Mucosa of stomach (tissue), 1 donor: ENCODE results near the gene DIP2B.

Experiments
- H3K27me3 ChIP-seq: one replicate; pipeline ENCODE4 v1.7.0; 2013; ENCODE audit warnings: mild to moderate bottlenecking, low read length; ENCODE audit not compliant: control insufficient read depth, insufficient read depth
- H3K36me3 ChIP-seq: one replicate; pipeline ENCODE4 v1.7.0; 2013; ENCODE audit warnings: low read length; ENCODE audit not compliant: control insufficient read depth, insufficient read depth
- H3K4me1 ChIP-seq: one replicate; pipeline ENCODE4 v1.7.0; 2013; ENCODE audit warnings: mild to moderate bottlenecking, low read length; ENCODE audit not compliant: control insufficient read depth, insufficient read depth
- H3K4me3 ChIP-seq: one replicate; pipeline ENCODE4 v1.7.0; 2013; ENCODE audit warnings: low read length
- H3K9ac ChIP-seq: one replicate; pipeline ENCODE4 v1.7.0; 2013; ENCODE audit warnings: mild to moderate bottlenecking, low read length, moderate library complexity
- H3K9me3 ChIP-seq: one replicate; pipeline ENCODE4 v1.7.0; 2013; ENCODE audit warnings: mild to moderate bottlenecking, low read length, moderate library complexity; ENCODE audit not compliant: control insufficient read depth
- donor health status: Pancreatic carcinoma.

Gene DIP2B

DNA sequence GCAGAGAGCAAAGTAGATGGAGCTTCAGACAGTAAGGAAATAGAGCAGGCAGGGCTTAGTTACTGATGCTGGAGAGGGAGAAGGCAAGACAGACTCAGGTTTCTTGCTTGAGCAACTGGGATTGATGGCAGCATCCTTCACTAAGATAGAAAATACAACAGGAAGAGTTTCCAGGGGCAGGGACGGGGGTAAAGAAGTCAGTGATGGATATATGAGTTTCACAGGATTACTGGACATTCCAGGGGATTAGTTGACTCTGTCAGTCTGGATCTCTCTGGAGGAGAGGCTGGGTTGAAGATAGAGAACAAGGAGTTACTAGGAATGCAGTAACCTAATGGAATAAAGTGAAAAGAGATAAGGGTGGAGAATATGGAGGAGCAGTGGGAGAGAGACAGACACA lies 184.7 kb downstream of the DIP2B start:
- Histone ChIP-seq H3K27me3 (no peaks in the 10 kb centered on the region), H3K4me1 (no peaks in the 10 kb centered on the region), H3K9me3 (no peaks in the 10 kb centered on the region), H3K36me3 (peaks cover 17% of the 10 kb centered on the region), H3K9ac (no peak overlapping the region), H3K4me3 (no peak overlapping the region)

GRCh38 chr12:50690925-50691324 lies 186.1 kb downstream of the DIP2B start:
- Histone ChIP-seq H3K9me3 (no peaks in the 10 kb centered on the region), H3K36me3 (peaks cover 17% of the 10 kb centered on the region), H3K9ac (no peak overlapping the region), H3K27me3 (no peaks in the 10 kb centered on the region), H3K4me1 (no peaks in the 10 kb centered on the region), H3K4me3 (no peak overlapping the region)

DNA sequence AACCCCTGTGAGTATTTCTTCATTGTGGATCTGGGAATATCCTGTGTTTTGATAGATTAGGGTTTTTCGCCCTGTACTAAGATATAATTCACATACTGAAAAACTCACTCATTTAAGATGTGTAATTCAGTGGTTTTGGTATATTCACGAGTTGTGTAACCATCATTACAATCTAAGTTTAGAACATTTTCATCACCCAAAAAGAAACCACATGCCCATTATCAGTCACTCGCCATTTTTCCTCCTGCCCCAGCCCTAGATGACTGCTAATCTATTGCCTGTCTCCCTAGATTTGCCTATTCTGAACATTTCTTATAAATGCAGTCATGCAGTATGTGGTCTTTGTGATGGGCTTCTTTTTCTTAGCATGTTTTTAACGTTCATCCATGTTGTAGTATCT lies 191.2 kb downstream of the DIP2B start:
- H3K4me1 ChIP-seq = no peaks in the 10 kb centered on the region
- H3K27me3 ChIP-seq = no peaks in the 10 kb centered on the region
- H3K4me3 ChIP-seq = no peak overlapping the region
- peaks cover 8% of the 10 kb centered on the region for H3K36me3 ChIP-seq
- H3K9ac ChIP-seq = no peak overlapping the region
- H3K9me3 ChIP-seq = no peaks in the 10 kb centered on the region

- peaks cover 8% of the 10 kb centered on the region for H3K36me3 ChIP-seq
- H3K9me3 ChIP-seq = no peaks in the 10 kb centered on the region
- no peak overlapping the region for H3K4me3 ChIP-seq
- no peak overlapping the region for H3K9ac ChIP-seq
- no peaks in the 10 kb centered on the region for H3K4me1 ChIP-seq
- H3K27me3 ChIP-seq = no peaks in the 10 kb centered on the region
These were observed 192.1 kb downstream of the DIP2B start for GRCh38 chr12:50696931-50697330.

GRCh38 chr12:50699154-50699553 lies 194.4 kb downstream of the DIP2B start:
- Histone ChIP-seq H3K4me3 (no peak overlapping the region), H3K36me3 (no peaks in the 10 kb centered on the region)

GRCh38 chr12:50699940-50700339 lies 195.2 kb downstream of the DIP2B start:
- Histone ChIP-seq H3K36me3 (no peaks in the 10 kb centered on the region), H3K9me3 (no peaks in the 10 kb centered on the region), H3K4me1 (no peaks in the 10 kb centered on the region), H3K4me3 (no peak overlapping the region), H3K27me3 (no peaks in the 10 kb centered on the region), H3K9ac (no peak overlapping the region)

More at GRCh38 chr12:50699154-50699553, 194.4 kb downstream of the DIP2B start:
- H3K9ac ChIP-seq = no peak overlapping the region
- no peaks in the 10 kb centered on the region for H3K4me1 ChIP-seq
- no peaks in the 10 kb centered on the region for H3K27me3 ChIP-seq
- no peaks in the 10 kb centered on the region for H3K9me3 ChIP-seq

- Histone ChIP-seq H3K36me3 (no peaks in the 10 kb centered on the region), H3K9me3 (no peaks in the 10 kb centered on the region), H3K4me3 (no peak overlapping the region), H3K4me1 (no peaks in the 10 kb centered on the region), H3K27me3 (no peaks in the 10 kb centered on the region), H3K9ac (no peak overlapping the region)
These were observed 201.8 kb downstream of the DIP2B start for GRCh38 chr12:50706606-50707005.

DNA sequence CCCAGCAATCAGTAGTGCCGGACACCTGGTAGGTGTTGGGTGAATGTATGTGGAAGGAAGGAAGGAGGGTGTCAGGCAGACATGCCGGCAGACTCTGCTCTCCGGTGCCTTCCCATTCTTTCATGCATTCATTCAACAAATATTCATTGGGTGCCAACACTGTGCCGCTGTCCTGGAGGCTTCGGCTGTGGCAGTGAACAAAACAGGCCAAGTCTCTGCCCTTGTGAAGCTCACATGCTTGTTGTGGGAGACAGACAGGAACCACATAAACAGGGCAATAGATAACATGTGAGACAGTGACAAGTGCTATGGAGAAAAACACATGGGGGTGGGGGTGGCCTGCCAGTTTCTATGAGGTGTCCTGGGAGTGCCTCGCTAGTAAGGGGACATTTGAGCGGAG lies 202.6 kb downstream of the DIP2B start:
- no peak overlapping the region for H3K9ac ChIP-seq
- no peaks in the 10 kb centered on the region for H3K9me3 ChIP-seq
- no peak overlapping the region for H3K4me3 ChIP-seq
- no peaks in the 10 kb centered on the region for H3K4me1 ChIP-seq
- no peaks in the 10 kb centered on the region for H3K27me3 ChIP-seq
- no peaks in the 10 kb centered on the region for H3K36me3 ChIP-seq

- Histone ChIP-seq H3K9ac (no peak overlapping the region), H3K36me3 (no peaks in the 10 kb centered on the region), H3K9me3 (no peaks in the 10 kb centered on the region), H3K27me3 (no peaks in the 10 kb centered on the region), H3K4me3 (no peak overlapping the region), H3K4me1 (no peaks in the 10 kb centered on the region)
These were observed 203.8 kb downstream of the DIP2B start for GRCh38 chr12:50708631-50709030.

- H3K9me3 ChIP-seq = no peaks in the 10 kb centered on the region
- H3K9ac ChIP-seq = no peak overlapping the region
- no peaks in the 10 kb centered on the region for H3K36me3 ChIP-seq
- no peaks in the 10 kb centered on the region for H3K27me3 ChIP-seq
- H3K4me1 ChIP-seq = no peaks in the 10 kb centered on the region
- no peak overlapping the region for H3K4me3 ChIP-seq
These were observed 206.3 kb downstream of the DIP2B start for GRCh38 chr12:50711121-50711520.

GRCh38 chr12:50715174-50715573 lies 210.4 kb downstream of the DIP2B start:
- Histone ChIP-seq H3K36me3 (no peaks in the 10 kb centered on the region), H3K27me3 (no peaks in the 10 kb centered on the region), H3K4me1 (no peaks in the 10 kb centered on the region), H3K9ac (no peak overlapping the region), H3K9me3 (no peaks in the 10 kb centered on the region), H3K4me3 (no peak overlapping the region)

- Histone ChIP-seq H3K27me3 (no peaks in the 10 kb centered on the region), H3K9ac (no peak overlapping the region), H3K36me3 (peaks cover 6% of the 10 kb centered on the region), H3K9me3 (no peaks in the 10 kb centered on the region), H3K4me3 (no peak overlapping the region), H3K4me1 (no peaks in the 10 kb centered on the region)
These were observed 214.0 kb downstream of the DIP2B start for GRCh38 chr12:50718760-50719159.

- Histone ChIP-seq H3K9me3 (no peaks in the 10 kb centered on the region), H3K9ac (no peak overlapping the region), H3K4me3 (no peak overlapping the region), H3K36me3 (peaks cover 10% of the 10 kb centered on the region), H3K4me1 (no peaks in the 10 kb centered on the region), H3K27me3 (no peaks in the 10 kb centered on the region)
These were observed 215.3 kb downstream of the DIP2B start for GRCh38 chr12:50720085-50720484.
